HepG2 (cell line): ENCODE measurements around the gene GAPDH. TPM values are rescaled to one million over a fixed set of nuclear protein-coding genes. Genes with fewer than 3 reads are reported as not detected.
A peak's percentile ranks its signal among the peaks of the same experiment; 100 is the strongest.

ENCODE experiments used
- AKAP8 ChIP-seq: sonication (generic); formaldehyde crosslinking; IDR thresholded peaks from 2 replicates; pipeline ENCODE4 v1.5.1; 2020; ENCODE audit warnings: mild to moderate bottlenecking, missing genetic modification reagents
- ARNTL ChIP-seq: sonication (generic); formaldehyde crosslinking; IDR thresholded peaks from 2 replicates; pipeline ENCODE4 v1.4.0; 2020; ENCODE audit warnings: mild to moderate bottlenecking, missing genetic modification reagents
- DPF2 ChIP-seq: sonication (generic); formaldehyde crosslinking; IDR thresholded peaks from 2 replicates; pipeline ENCODE4 v1.4.0; 2020; ENCODE audit warnings: mild to moderate bottlenecking, low read depth, missing genetic modification reagents, borderline replicate concordance
- DRAP1 ChIP-seq: IDR thresholded peaks from 2 replicates; pipeline ENCODE4 v1.6.1; 2016; ENCODE audit warnings: missing genetic modification reagents, missing compliant biosample characterization
- HCFC1 ChIP-seq: fragments of 150-350 bp; IDR thresholded peaks from 2 replicates; pipeline ENCODE4 v1.6.1; 2014; ENCODE audit warnings: low read depth, low read length
- HOXD1 ChIP-seq: sonication (generic); formaldehyde crosslinking; IDR thresholded peaks from 2 replicates; pipeline ENCODE4 v1.5.0; 2020; ENCODE audit warnings: missing genetic modification reagents
- KAT8 ChIP-seq: IDR thresholded peaks from 2 replicates; pipeline ENCODE4 v1.6.1; 2016; ENCODE audit warnings: missing genetic modification reagents, missing compliant biosample characterization
- KDM2A ChIP-seq: sonication (generic); formaldehyde crosslinking; IDR thresholded peaks from 2 replicates; pipeline ENCODE4 v1.4.0; 2020; ENCODE audit warnings: low read depth, missing genetic modification reagents, borderline replicate concordance
- LCORL ChIP-seq, 2 experiments: fragments of 450-650 bp in 1 of 2; sonication (generic) in 1 of 2; formaldehyde crosslinking in 1 of 2; IDR thresholded peaks; 2 replicates each; pipeline versions ENCODE4 v1.5.0 to v1.6.1; 2017 to 2020; ENCODE audit warnings: antibody characterized with exemption in 1 of 2, missing genetic modification reagents in 1 of 2
- MXD1 ChIP-seq: sonication (generic); formaldehyde crosslinking; IDR thresholded peaks from 2 replicates; pipeline ENCODE4 v1.4.0; 2020; ENCODE audit warnings: mild to moderate bottlenecking, missing genetic modification reagents
- NFKB2 ChIP-seq: sonication (generic); formaldehyde crosslinking; IDR thresholded peaks from 2 replicates; pipeline ENCODE4 v1.4.0; 2020; ENCODE audit warnings: missing genetic modification reagents, borderline replicate concordance
- SRSF9 ChIP-seq: fragments of 200-400 bp; formaldehyde crosslinking; IDR thresholded peaks from 2 replicates; pipeline ENCODE4 v1.6.1; 2018; ENCODE audit warnings: borderline replicate concordance, mild to moderate bottlenecking, low read depth, low read length; ENCODE audit not compliant: insufficient read depth, poor library complexity, severe bottlenecking
- ZBTB46 ChIP-seq: sonication (generic); formaldehyde crosslinking; IDR thresholded peaks from 2 replicates; pipeline ENCODE4 v1.4.0; 2020; ENCODE audit warnings: mild to moderate bottlenecking, missing genetic modification reagents, borderline replicate concordance
- ZMYM2 ChIP-seq: sonication (generic); formaldehyde crosslinking; IDR thresholded peaks from 2 replicates; pipeline ENCODE4 v1.8.0; 2022; ENCODE audit warnings: mild to moderate bottlenecking, missing genetic modification reagents
- ZNF143 ChIP-seq: sonication (generic); formaldehyde crosslinking; IDR thresholded peaks from 2 replicates; pipeline ENCODE4 v1.4.0; 2020; ENCODE audit warnings: missing genetic modification reagents
- ZNF280D ChIP-seq: sonication (generic); formaldehyde crosslinking; IDR thresholded peaks from 2 replicates; pipeline ENCODE4 v1.5.1; 2020; ENCODE audit warnings: mild to moderate bottlenecking, missing genetic modification reagents
- ZNF350 ChIP-seq: sonication (generic); formaldehyde crosslinking; IDR thresholded peaks from 2 replicates; pipeline ENCODE4 v1.4.0; 2020; ENCODE audit warnings: mild to moderate bottlenecking, low read depth, missing genetic modification reagents, borderline replicate concordance
- ZNF362 ChIP-seq: sonication (generic); formaldehyde crosslinking; IDR thresholded peaks from 2 replicates; pipeline ENCODE4 v1.4.0; 2020; ENCODE audit warnings: missing genetic modification reagents, mild to moderate bottlenecking, borderline replicate concordance
- ZNF431 ChIP-seq: sonication (generic); formaldehyde crosslinking; IDR thresholded peaks from 2 replicates; pipeline ENCODE4 v1.9.0; 2022; ENCODE audit warnings: missing genetic modification reagents, low read depth, mild to moderate bottlenecking, borderline replicate concordance
- ZNF605 ChIP-seq: sonication (generic); formaldehyde crosslinking; IDR thresholded peaks from 2 replicates; pipeline ENCODE4 v1.8.0; 2022; ENCODE audit warnings: mild to moderate bottlenecking, missing genetic modification reagents
- ZNF782 ChIP-seq: sonication (generic); formaldehyde crosslinking; IDR thresholded peaks from 2 replicates; pipeline ENCODE4 v1.4.0; 2020; ENCODE audit warnings: missing genetic modification reagents, mild to moderate bottlenecking, borderline replicate concordance
- ZNF788 ChIP-seq: sonication (generic); formaldehyde crosslinking; IDR thresholded peaks from 2 replicates; pipeline ENCODE4 v1.5.0; 2020; ENCODE audit warnings: mild to moderate bottlenecking, missing genetic modification reagents, borderline replicate concordance
- polyA plus RNA-seq, 8 experiments: library from polyadenylated mRNA; depleted of rRNA in 3 of 8; stranded (reverse) in 7 of 8; unstranded in 1 of 8; fragments of >200 nt; fragmentation: Illumina TruSeq in 4 of 8; extraction: Trizol in 4 of 8; gene quantifications; 2 replicates each; pipeline versions ENCODE4 v1.2.1 to v1.2.3, GENCODE V29; 2011 to 2016; ENCODE audit warnings: low read depth in 4 of 8, missing spikeins in 1 of 8, mixed read lengths in 1 of 8; ENCODE audit not compliant: insufficient read depth in 1 of 8
- total RNA-seq, 5 experiments: library from RNA; depleted of rRNA; stranded (reverse); fragments of >200 nt; fragmentation: Illumina TruSeq; extraction: Trizol; gene quantifications; 2 replicates each; pipeline ENCODE4 v1.2.3, GENCODE V29; 2016; ENCODE audit warnings: low read depth in 1 of 5

Gene GAPDH
- total and polyA plus RNA-seq, 2 of the 13 experiments (the other 11 are each of a cell fraction or from before 2014, with no cell fraction given): 3,038 to 12,722 TPM

GRCh38 chr12:6532927-6533652 is 1.2 kb upstream of the GAPDH start (continued):
- TF ChIP-seq ZNF431 (CRISPR knock-in tag): peak; percentile 40; the same call in 1 of the 2 replicates
- TF ChIP-seq KAT8: no peak
- no peak for TF ChIP-seq NFKB2 (CRISPR knock-in tag)
- 0 out of 2 replicates have a peak, but pooled peaks have one; percentile 1 for TF ChIP-seq ZNF350 (CRISPR knock-in tag)
- TF ChIP-seq ZNF280D: no peak
- no peak for TF ChIP-seq ZBTB46 (CRISPR knock-in tag)
- no peak for TF ChIP-seq MXD1
- TF ChIP-seq ARNTL (CRISPR knock-in tag): no peak
- no peak for TF ChIP-seq LCORL (IDR thresholded peaks at IDR 0.05)
- 0 out of 2 replicates have a peak, but pooled peaks have one; percentile 3 for TF ChIP-seq LCORL (CRISPR knock-in tag; IDR thresholded peaks at IDR 0.05)
- TF ChIP-seq HCFC1: no peak
- TF ChIP-seq SRSF9: no peak
- peak; percentile 80 for TF ChIP-seq DRAP1 (CRISPR knock-in tag)
- no peak; the same call in 1 of the 2 replicates for TF ChIP-seq ZNF605 (CRISPR knock-in tag)
- no peak for TF ChIP-seq ZNF362
- 0 out of 2 replicates have a peak, but pooled peaks have one; percentile 4 for TF ChIP-seq KDM2A (CRISPR knock-in tag)
- TF ChIP-seq ZNF782 (CRISPR knock-in tag): no peak
- TF ChIP-seq ZNF788: peak; percentile 34; the same call in 1 of the 2 replicates
- TF ChIP-seq ZNF143 (CRISPR knock-in tag): no peak
- no peak for TF ChIP-seq AKAP8 (CRISPR knock-in tag)
- TF ChIP-seq ZMYM2 (CRISPR knock-in tag): no peak
- no peak for TF ChIP-seq HOXD1
- peak; percentile 16; the same call in 1 of the 2 replicates for TF ChIP-seq DPF2 (CRISPR knock-in tag)
